ENCODE data around the gene THAP10.

THAP10 gene

GRCh38 chr15:70907784-70908471, 15.7 kb upstream of the THAP10 start:
- H3K27ac ChIP-seq: no peak overlapping the region
- TF ChIP-seq CTCF (conservative IDR thresholded peaks at IDR 0.05) (peak; percentile 39; the same call in 1 of the 2 replicates), ZFX (IDR thresholded peaks at IDR 0.05) (no peak)

GRCh38 chr15:70906842-70907241, 14.6 kb upstream of the THAP10 start:
- TF ChIP-seq CTCF (conservative IDR thresholded peaks at IDR 0.05): no peak
- H3K27ac ChIP-seq: no peak overlapping the region

- no peak overlapping the region for H3K27ac ChIP-seq
- TF ChIP-seq CTCF (conservative IDR thresholded peaks at IDR 0.05): no peak
- TF ChIP-seq ZFX (IDR thresholded peaks at IDR 0.05): no peak
These were observed 9.9 kb upstream of the THAP10 start for GRCh38 chr15:70902107-70902506.

- peak overlapping the region; percentile 76 for H3K27ac ChIP-seq
- TF ChIP-seq ZFX (IDR thresholded peaks at IDR 0.05) (no peak), CTCF (conservative IDR thresholded peaks at IDR 0.05) (peak; percentile 77)
These were observed 803 bp upstream of the THAP10 start for GRCh38 chr15:70892912-70893560.

- TF ChIP-seq ZFX (IDR thresholded peaks at IDR 0.05) (no peak), CTCF (conservative IDR thresholded peaks at IDR 0.05) (no peak)
- H3K27ac ChIP-seq: no peak overlapping the region
These were observed 9.9 kb downstream of the THAP10 start for GRCh38 chr15:70882361-70882760.

- no peak for TF ChIP-seq ZFX (IDR thresholded peaks at IDR 0.05)
- H3K27ac ChIP-seq: no peak overlapping the region
These were observed 11.5 kb downstream of the THAP10 start for GRCh38 chr15:70880781-70881180.

GRCh38 chr15:70879401-70879800, 12.8 kb downstream of the THAP10 start:
- H3K27ac ChIP-seq: no peak overlapping the region
- TF ChIP-seq ZFX (IDR thresholded peaks at IDR 0.05) (no peak), CTCF (conservative IDR thresholded peaks at IDR 0.05) (no peak)

- no peak for TF ChIP-seq CTCF (conservative IDR thresholded peaks at IDR 0.05)
- no peak for TF ChIP-seq ZFX (IDR thresholded peaks at IDR 0.05)
- H3K27ac ChIP-seq: no peak overlapping the region
These were observed 15.6 kb downstream of the THAP10 start for GRCh38 chr15:70876683-70877082.
